GM21576 (cell line): ENCODE measurements around the gene GOLGA6L2.
"Not testable (repeated sequence)": the region's sequence is repeated elsewhere in the genome, so short reads cannot be mapped to it uniquely, and the experiment has no call there.

Source experiments
- ATAC-seq: cut with Tn5 transposase; IDR thresholded peaks from one replicate; pipeline ENCODE4 v1.9.1; 2021; ENCODE audit warnings: mild to moderate bottlenecking, moderate library complexity; ENCODE audit not compliant: unreplicated experiment

Gene GOLGA6L2

DNA sequence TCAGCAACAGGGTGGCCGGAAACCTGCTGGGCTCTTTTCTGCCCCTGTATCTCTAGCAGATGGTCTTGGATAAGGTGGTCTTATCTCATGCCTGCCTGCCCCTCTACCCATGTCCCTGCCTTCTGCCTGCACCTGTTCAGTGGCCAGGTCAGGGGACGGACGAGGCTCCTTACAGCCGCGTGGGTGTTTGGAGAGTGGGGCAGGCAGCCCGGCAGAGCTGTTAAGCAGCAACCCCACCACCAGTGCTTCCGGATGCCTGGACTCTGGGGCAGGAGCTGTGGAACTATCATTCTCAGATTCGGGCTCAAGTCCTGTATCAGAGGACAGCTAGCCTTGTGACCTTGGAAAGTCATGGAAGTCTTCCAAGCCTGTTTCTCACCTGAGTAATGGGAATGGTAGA is 21.7 kb downstream of the GOLGA6L2 start:
- ATAC-seq = not testable (repeated sequence)

DNA sequence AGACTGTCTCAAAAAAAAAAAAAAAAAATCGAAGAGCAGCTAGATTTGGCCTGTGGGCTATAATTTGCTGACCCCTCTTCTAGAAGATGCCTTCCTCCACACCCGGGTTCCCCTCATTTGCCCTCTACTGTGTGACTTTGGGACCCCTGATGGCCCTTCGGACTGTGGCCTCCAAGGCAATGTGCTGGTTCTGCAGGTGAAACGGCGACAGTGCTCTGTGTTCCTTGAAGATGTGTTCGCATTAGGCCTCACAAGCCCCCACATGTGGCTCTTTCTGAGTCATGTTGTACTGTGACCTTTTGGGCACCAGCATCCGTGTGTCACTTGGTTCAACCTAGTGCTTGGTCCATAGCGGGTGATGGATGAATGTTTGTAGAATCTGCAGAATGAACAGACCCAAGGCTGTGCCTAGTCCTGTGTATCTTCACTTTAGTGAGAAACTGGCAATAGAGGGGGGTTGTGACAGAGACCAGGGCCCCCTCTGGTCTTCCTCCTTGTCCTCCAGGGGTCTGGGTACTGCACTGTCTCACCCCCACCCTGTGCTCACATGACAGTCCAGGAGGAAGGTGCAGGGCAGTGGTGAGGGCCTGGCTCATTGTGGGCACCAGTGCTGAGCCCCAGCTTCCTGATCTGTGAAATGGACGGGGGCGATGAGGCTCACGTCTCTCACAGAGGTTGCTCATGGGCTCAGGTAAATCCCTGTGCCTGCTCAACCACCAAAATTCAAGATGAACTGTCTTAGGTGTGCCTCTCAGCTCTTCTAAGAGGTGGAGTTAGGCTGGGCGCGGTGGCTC is 22.7 kb downstream of the GOLGA6L2 start:
- no peak for ATAC-seq

DNA sequence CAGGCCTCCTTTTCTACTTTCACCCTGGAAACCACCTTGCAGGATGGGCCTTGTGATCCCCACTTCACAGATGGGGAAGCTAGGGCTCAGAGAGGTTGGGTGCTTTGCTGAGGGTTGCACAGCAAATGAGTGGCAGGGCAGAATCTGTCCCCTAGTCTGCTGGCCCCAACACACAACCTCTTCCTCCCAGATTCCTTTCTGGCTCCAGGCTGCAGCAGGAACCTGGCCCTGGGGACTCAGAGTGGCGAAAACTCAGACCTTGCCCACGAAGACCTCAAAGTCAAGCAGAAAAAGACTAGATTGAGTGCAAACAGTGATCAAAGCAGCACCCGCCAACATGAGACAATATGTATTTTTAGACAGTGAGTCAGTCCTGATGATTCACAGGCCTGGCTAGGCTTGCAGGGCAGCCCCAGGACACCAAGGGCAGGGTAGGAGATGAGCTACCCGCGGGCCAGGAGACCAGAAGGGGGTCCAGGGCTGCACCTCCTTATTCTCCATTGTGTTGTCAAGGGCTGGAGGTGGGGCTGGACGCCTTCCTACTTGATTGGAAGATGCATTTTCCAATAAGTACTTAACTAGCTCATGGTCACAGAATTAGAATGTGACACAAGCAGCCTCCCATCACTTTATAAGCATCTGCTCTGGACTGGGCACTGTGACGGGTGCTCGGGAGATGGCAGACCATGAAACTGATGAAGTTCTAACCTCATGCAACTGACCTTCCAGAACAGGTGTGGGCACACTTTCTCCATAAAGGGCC is 23.9 kb downstream of the GOLGA6L2 start:
- ATAC-seq = peak; percentile 78

DNA sequence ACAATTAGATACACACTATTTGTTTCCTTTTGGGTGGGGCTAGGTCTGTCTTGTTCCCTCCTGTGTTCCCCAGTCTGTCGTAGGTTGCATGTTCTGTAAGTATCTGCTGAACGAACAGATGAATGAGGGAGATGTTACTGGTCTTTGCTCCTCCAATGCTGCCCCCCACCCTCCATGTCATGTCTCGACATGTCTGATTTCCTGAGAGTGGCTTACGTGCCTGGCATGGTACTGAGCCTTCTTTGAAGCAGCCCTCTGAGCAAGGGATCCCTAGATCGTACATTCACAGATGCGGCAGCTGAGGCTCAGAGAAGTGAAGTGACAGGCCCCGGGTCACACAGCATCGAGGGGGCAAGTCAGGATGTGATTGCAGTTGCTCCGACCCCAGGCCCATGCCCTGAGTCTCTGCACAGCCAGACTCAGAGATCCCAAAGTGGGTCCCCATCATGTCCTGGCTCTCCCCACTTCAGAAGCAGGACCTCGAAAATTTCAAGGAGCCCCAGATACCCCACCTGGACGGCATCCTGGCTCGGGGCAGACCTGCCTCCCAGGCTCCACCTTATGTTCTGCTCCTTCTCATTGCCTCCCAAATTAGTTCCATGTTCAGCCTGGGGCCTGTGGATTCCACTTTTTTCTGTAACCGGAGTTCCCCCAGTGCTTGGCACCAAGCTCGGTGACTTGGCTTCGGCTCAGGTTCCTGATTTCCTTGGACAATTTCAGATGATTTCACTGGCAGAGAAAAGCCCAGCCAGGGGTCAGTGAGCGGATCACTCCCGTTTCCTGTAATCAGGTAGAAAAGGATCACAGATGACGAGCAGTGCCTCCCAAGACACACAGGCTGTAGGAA is 24.7 kb downstream of the GOLGA6L2 start:
- ATAC-seq = no peak

DNA sequence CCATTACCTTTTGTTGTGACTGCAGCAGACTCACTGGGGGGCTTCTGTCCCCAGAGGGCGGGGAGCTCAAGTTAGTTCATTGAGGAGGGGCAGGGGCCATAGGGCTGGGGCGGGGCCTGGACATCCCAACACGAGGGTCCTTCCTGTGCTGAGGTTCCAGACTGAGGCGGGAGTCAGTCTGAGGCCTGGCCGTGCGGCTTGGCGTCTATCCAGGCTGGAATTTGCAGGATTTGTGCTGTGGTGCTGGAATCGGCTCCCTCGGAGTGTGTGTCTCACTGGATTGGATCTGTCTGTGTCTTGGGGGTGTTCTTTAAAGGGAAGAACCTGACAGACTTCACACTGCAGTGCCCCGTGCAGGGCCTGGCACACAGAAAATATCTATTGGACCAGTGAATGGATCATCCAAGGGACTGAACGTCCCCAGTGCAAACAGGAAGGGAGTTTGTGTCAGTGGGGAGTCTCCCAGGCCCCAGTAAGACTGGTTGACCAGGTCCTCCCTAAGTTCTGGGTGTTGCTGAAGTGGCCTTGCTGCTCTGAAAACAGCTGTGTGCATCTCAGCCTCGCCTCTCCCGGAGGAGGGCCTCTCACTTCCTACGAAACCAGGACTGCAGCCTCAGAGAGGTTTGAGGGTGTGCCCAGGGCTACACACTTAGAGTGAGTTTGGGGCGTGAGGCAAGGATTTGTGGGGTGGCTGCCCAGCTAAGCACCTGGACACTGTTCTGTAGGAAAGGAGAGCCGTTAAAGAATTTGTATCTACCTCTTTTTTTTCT is 26.1 kb downstream of the GOLGA6L2 start:
- ATAC-seq = no peak

DNA sequence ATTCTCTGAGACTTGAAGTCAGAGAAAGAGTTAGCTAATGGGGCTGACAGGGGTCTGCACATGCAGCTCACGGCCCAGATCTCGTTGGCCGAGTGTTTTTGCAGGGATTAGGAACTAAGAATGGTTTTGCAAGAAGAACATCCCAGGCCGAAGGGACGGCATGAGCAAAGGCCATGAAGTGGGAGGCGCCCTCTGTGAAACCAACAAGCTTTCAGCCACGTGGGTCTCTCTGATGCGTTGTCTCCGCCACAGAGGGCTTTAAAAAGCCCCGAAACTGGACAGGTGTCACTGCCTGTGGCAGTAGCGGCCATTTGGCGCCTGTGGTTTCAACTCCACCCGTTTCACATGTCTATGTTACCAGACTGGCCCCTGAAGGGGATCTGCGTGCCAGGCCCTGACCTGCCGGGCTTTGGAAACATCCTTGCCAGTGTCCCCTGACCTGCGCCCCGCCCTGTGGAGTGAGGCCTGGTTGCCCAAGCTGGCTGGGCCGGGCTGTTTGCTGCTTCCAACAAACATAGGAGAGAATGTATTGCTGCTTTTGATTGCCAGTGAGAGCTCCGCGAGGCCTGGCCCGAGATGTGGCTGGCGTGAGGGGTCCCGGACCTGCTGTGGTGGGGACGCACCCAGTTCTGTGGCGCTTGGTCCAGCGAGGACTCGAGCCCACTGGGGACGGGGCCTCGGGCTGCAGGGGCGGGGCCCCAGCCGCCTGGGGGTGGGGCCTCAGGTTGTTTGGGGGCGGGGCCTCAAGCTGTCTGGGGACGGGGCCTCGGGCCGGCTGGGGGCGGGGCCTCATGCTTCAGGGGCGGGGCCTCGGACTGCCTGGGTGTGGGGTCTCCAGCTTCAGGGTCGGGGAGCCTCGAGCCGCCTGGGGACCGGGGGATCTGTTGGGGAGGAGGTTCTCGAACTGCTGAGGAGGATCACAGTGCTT is 30.4 kb downstream of the GOLGA6L2 start:
- ATAC-seq = no peak

DNA sequence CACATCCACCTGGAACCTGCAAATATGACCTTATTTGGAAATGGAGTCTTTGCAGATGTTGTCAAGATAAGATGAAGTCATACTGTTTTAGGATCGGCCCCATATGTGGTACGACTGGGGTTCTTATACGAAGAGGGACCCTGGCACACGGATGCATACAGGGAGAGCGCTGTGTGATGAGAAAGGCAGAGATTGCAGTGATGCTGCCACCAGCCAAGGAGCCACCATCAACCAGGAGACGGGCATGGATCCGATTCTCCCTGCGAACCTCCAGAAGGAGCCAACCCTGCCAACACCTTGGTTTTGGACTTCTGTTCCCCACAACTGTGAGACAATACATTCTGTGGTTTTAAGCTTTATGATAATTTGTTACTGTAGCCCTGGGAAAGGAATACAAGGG is 31.2 kb downstream of the GOLGA6L2 start:
- ATAC-seq = not testable (repeated sequence)

DNA sequence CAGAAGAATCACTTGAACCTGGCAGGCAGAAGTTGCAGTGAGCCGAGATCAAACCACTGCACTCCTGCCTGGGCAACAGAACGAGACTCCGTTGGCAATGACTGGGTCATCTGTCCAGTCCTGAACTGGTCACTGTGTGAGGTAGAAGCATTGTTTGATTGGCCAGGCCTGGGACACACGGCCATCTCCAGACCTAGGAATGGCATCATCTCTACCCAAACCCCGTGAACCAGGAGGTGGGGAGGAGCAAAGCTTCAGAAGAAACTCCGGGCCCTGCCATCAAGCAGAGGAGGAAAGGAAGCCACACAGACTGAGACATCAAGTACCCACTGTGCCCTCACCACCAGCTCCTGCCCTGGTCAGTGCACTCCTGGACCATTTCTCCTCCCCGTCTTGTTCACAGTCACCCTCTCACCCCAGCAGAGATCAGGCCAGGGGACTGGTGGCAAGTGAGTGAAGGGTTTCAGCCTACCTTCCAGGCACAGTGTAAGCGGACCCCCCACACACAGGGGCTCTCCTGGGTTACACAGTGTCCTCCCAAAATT is 31.6 kb downstream of the GOLGA6L2 start:
- no peak for ATAC-seq

DNA sequence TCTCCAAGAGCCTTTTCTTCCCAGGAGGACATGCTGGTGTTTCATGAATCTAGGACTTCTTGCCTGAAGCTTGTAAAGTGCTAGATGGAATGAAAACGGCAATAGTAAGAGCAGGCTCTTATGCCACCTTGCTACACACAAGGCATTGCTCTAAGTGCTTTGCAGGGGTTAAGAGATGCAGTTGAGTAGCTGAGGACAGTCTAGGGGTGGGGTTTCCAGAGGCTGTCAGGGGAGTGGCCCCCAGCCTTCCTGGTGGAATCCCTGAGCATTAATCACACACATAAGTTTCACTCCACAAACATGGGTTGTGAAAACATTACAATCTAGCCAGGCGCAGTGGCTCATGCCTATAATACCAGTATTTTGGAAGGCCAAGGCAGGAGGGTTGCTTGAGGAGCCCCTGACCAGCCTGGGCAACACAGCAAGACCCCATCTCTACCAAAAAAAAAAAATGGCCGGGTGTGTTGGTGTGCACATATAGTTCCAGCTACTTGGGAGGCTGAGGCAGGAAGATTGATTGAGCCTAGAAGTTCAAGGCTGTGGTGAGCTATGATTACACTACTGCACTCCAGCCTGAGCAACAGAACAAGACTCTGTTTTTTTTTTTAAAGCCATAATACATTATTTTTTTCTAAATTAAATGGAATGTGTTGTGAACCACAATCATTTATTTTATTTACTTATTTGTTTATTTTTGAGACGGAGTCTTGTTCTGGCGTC is 34.0 kb downstream of the GOLGA6L2 start:
- ATAC-seq = not testable (repeated sequence)

DNA sequence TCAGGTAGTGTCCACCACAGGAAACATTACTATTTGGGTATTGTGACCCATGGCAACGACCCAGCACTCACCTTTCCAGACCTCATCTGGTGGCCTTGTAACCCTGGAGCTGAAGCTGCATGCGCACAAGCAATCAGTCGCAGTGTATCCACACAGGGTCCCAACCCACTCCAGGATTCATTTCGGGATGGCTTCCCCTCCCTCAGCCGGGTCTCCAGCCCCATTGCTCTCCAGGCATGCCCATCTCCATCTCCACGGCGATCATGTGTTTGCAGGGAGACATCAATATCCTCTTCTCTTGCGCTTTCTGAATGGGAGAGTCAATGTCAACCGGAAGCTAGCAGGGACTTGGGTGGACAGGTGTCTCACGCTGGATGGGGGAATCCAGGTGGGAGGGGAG is 35.2 kb downstream of the GOLGA6L2 start:
- no peak for ATAC-seq

DNA sequence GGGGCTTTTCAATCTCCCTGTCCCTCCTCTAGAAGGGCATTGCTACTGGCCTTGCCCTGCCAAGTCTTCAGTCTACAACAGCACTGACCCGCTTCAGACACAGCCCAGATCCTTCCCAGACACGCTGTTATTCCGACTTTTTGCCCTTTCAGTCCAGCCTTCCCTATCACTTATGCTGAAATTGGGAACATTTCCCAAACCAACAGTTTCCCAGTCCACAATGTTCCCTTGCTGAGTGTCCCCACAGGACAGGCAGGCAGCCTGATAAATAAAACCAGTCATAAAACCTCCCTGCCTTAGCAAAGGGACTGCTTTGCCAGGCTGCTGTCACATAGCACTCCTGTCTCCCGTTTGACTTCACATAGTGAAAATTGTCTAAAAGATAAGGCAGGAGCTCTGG is 43.5 kb downstream of the GOLGA6L2 start:
- no peak for ATAC-seq

DNA sequence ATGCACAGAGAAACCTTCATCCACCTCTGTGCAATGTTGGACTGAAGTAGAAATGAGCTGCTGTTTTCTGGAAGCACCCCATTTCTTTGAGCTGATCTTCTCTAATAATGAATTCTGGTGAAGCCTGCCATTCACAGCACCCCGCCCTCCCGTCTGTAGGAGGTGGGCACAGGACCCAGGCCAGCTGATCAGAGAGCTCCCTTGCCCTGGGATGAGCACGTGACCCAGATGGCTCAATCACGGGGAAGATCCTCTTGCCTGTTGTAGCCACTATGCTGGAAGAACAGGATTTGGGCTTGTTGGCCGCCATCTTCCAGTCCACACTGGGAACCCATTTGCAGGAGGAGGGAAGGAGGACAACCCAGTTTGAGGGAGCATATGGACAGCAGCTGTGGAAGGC is 44.5 kb downstream of the GOLGA6L2 start:
- ATAC-seq = no peak

DNA sequence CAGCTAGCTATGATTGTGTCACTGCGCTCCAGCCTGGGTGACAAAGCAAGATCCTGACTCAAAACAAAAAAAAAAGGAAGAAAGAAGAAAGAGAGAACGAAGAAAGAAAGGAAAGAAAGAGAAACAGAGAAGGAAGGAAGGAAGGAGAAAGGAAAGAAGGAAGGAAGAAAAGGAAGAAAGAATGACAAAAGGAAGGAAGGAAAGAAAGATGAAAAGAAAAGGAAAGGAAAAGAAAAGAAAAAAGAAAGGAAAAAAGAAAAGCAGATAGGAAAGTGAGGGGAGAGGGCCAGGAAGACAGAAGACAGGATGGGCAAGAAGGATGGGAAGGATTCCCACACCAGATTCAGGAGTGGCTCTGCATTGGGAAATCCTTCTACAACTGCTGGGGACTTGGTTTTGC is 44.9 kb downstream of the GOLGA6L2 start:
- ATAC-seq = no peak

DNA sequence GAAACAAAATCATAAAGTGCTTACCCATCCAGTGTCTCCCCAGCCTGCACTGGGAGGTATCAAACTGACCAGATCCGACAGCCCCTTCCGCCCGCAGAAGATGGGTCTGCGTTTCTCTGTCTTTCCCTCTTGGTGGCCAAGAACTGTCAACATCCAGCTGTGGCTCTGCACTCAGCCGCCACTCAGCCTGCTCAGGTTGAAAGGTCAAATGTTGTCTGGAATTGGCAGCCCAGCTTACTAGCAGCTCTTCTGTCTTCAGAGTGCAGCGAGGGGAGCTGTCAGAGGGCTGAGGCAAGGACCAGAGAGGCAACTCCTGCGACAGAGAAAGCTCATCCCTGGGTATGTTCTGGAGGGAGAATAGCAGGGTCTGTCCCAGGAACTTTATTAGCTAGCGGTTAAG is 45.4 kb downstream of the GOLGA6L2 start:
- no peak for ATAC-seq

DNA sequence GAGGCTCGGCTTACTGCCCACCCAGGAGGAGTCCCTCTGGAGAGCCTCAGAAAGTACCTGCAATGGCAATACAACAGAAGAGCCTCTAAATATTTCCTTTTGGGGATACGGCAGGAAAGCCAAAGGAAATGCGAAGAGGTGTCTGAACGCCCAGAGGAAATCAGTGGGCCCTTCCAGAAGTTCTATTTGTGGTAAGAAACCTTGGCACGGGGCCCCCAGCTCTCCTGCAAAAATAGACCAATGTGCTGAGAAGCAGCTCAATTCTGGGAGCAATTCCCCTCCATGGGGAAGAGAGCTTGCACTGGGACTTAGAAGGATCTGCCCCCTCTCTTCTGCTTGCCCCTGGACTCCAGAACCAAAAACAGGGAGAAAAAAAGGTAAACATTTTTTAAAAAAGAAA is 47.8 kb downstream of the GOLGA6L2 start:
- not testable (repeated sequence) for ATAC-seq

DNA sequence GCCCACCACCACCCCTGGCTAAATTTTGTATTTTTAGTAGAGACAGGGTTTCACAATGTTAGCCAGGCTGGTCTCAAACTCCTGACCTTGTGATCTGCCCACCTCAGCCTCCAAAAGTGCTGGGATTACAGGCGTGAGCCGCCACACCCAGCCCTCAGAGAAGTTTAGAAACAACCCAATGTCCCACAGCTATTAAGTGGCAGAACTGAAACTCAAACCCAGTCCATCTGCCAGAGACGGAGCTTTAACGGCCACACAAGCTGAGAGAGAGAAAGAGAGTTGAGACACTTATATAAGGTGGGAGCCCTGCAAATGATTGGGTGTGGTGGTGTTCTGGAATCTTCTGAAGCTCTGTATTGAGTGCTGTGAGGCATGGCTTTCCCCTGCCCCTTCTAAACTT is 48.7 kb downstream of the GOLGA6L2 start:
- not testable (repeated sequence) for ATAC-seq

DNA sequence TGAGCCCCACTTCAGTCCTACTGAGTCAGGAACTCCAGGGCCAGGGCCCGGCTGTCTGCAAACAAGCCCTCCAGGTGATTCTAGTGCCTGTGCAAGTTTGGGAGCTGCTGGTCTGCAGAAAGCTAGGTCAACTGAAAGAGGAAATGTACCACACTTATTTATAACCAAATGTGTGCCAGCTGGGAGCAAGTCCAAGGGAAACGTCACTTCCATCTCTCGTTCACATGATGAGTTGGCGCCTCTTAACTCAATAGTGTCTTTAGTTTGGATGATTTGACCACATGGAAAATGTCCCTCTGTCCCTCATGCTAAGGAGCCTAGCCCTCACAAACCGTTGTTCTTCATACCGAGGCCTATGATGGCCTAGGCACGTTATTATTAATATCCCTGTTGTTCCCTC is 49.3 kb downstream of the GOLGA6L2 start:
- ATAC-seq = no peak

DNA sequence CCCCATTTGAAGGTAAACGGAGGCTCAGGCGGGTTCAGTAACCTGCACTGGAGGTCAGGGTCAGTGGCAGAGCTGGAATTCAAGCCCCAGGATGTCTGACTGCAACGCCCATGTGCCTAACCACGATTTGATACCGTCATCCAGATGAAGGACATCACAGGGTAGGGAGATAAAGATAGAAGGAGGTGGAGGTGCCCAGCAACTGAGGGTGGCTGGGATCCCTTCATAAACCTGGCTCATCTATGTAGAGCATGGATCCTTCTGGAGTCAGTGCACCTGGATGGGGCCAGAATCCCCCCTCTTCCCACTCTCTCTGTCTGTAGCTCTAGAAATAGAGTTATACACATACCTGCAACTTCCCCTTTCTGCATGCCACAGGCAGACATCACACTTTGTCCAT is 51.2 kb downstream of the GOLGA6L2 start:
- no peak for ATAC-seq
